Hepatocyte (in vitro differentiated cells): ENCODE measurements around the gene ADAMTS2.

Experiments used
- CTCF ChIP-seq: fragments of 200-600 bp; sonication (generic); IDR thresholded peaks from 2 replicates; pipeline ENCODE4 v1.5.1; 2016; ENCODE audit warnings: antibody characterized with exemption, mild to moderate bottlenecking; ENCODE audit not compliant: poor library complexity
- EZH2phosphoT487 ChIP-seq: fragments of 200-600 bp; sonication (generic); IDR thresholded peaks from one replicate; pipeline ENCODE4 v1.6.1; 2018; ENCODE audit warnings: antibody characterized with exemption, mild to moderate bottlenecking, low read depth, moderate library complexity; ENCODE audit not compliant: unreplicated experiment, severe bottlenecking

GRCh38 chr5:179164331-179165311 lies 180.6 kb downstream of the ADAMTS2 start:
- TF ChIP-seq CTCF (no peak), EZH2phosphoT487 (no peak)
